IMR-90 (cell line): ENCODE measurements around the gene ARHGAP15. TPM values are rescaled to one million over a fixed set of nuclear protein-coding genes. Genes with fewer than 3 reads are reported as not detected.
"Not testable (repeated sequence)": the region's sequence is repeated elsewhere in the genome, so short reads cannot be mapped to it uniquely, and the experiment has no call there.

Experiments
- ATAC-seq: fragments of 200-7000 bp; cut with Tn5 transposase; 2 replicates; pipeline ENCODE4 v1.9.1; 2020; ENCODE audit warnings: low read depth, mild to moderate bottlenecking, moderate library complexity
- BruUV-seq: library from RNA; stranded (reverse); fragments of 400-500 nt; replicated peaks from 2 replicates; lab custom pipeline; 2021; lab: Mats Ljungman, UMichigan
- CTCF ChIA-PET: fragments of 300-600 bp; formaldehyde crosslinking; extraction: SDS; loops from one replicate; lab custom pipeline; 2021; ENCODE audit warnings: antibody characterized with exemption; lab: Yijun Ruan, JAX
- POLR2A ChIA-PET: fragments of 300-600 bp; sonication (Branson Sonifier 250); formaldehyde crosslinking; loops from one replicate; lab custom pipeline; 2022; ENCODE audit warnings: antibody characterized with exemption; ENCODE audit not compliant: unreplicated experiment; lab: Charles Lee
- DNase-seq: peaks from one replicate; pipeline ENCODE4 v3.0.0; 2013
- H2AFZ ChIP-seq: replicated peaks from 2 replicates; pipeline ENCODE3; 2013; ENCODE audit warnings: low read length, mild to moderate bottlenecking; ENCODE audit not compliant: poor library complexity
- H2AK5ac ChIP-seq: 2 replicates; pipeline ENCODE4 v1.6.1; 2013; ENCODE audit warnings: low read depth, low read length, inconsistent platforms
- H2AK9ac ChIP-seq: replicated peaks from 2 replicates; pipeline ENCODE3; 2013; ENCODE audit warnings: mild to moderate bottlenecking, low read depth, low read length, moderate library complexity; ENCODE audit not compliant: poor library complexity
- H2BK120ac ChIP-seq: 2 replicates; pipeline ENCODE4 v1.6.1; 2013; ENCODE audit warnings: low read depth, low read length, inconsistent platforms
- H2BK15ac ChIP-seq: 3 replicates; pipeline ENCODE4 v1.6.1; 2013; ENCODE audit warnings: low read depth, low read length, inconsistent platforms
- H2BK20ac ChIP-seq: 2 replicates; pipeline ENCODE4 v1.6.1; 2013; ENCODE audit warnings: low read depth, mild to moderate bottlenecking, inconsistent platforms, low read length, moderate library complexity
- H2BK5ac ChIP-seq: 2 replicates; pipeline ENCODE4 v1.6.1; 2013; ENCODE audit warnings: mild to moderate bottlenecking, low read depth, low read length, inconsistent platforms; ENCODE audit not compliant: poor library complexity, severe bottlenecking
- H3K14ac ChIP-seq: replicated peaks from 2 replicates; pipeline ENCODE4 v1.6.1; 2013; ENCODE audit warnings: low read depth, low read length, inconsistent platforms
- H3K18ac ChIP-seq: 2 replicates; pipeline ENCODE4 v1.6.1; 2013; ENCODE audit warnings: low read depth, low read length, control low read depth
- H3K23ac ChIP-seq: 2 replicates; pipeline ENCODE4 v1.6.1; 2013; ENCODE audit warnings: low read depth, low read length, inconsistent platforms
- H3K27ac ChIP-seq: 2 replicates; pipeline ENCODE4 v1.5.1; 2013; ENCODE audit warnings: mild to moderate bottlenecking, control low read depth, low read length; ENCODE audit not compliant: insufficient read depth
- H3K27me3 ChIP-seq: 2 replicates; pipeline ENCODE4 v1.6.1; 2013; ENCODE audit warnings: low read length; ENCODE audit not compliant: control insufficient read depth, insufficient read depth
- H3K36me3 ChIP-seq: 2 replicates; pipeline ENCODE4 v1.6.1; 2013; ENCODE audit warnings: low read length, mixed read lengths; ENCODE audit not compliant: control insufficient read depth, insufficient read depth
- H3K4ac ChIP-seq: 2 replicates; pipeline ENCODE4 v1.6.1; 2013; ENCODE audit warnings: low read depth, low read length, inconsistent platforms
- H3K4me1 ChIP-seq: 2 replicates; pipeline ENCODE4 v1.6.1; 2013; ENCODE audit warnings: low read length, mixed read lengths; ENCODE audit not compliant: control insufficient read depth, insufficient read depth
- H3K4me2 ChIP-seq: 2 replicates; pipeline ENCODE4 v1.6.1; 2013; ENCODE audit warnings: low read depth, mild to moderate bottlenecking, control low read depth, low read length, moderate library complexity
- H3K4me3 ChIP-seq: 2 replicates; pipeline ENCODE4 v1.5.1; 2013; ENCODE audit warnings: low read depth, mild to moderate bottlenecking, control low read depth, low read length, moderate library complexity; ENCODE audit not compliant: insufficient read depth
- H3K56ac ChIP-seq: 2 replicates; pipeline ENCODE4 v1.6.1; 2013; ENCODE audit warnings: low read length, inconsistent platforms; ENCODE audit not compliant: insufficient read depth; ENCODE audit errors: extremely low read depth
- H3K79me1 ChIP-seq, 2 experiments: 2 replicates each; pipeline ENCODE4 v1.6.1; 2013; ENCODE audit warnings: low read length in 2 of 2, inconsistent platforms in 1 of 2, low read depth in 1 of 2
- H3K9ac ChIP-seq: 2 replicates; pipeline ENCODE4 v1.6.1; 2013; ENCODE audit warnings: low read depth, low read length, control low read depth
- H3K9me1 ChIP-seq: 2 replicates; pipeline ENCODE4 v1.6.1; 2013; ENCODE audit warnings: low read length, inconsistent platforms; ENCODE audit not compliant: insufficient read depth
- H3K9me3 ChIP-seq: 2 replicates; pipeline ENCODE4 v1.6.1; 2013; ENCODE audit warnings: low read length; ENCODE audit not compliant: control insufficient read depth, insufficient read depth
- H4K20me1 ChIP-seq: 2 replicates; pipeline ENCODE4 v1.6.1; 2013; ENCODE audit warnings: low read length, inconsistent platforms; ENCODE audit not compliant: insufficient read depth
- H4K5ac ChIP-seq: 2 replicates; pipeline ENCODE4 v1.6.1; 2013; ENCODE audit warnings: mild to moderate bottlenecking, low read depth, low read length, control low read depth
- H4K8ac ChIP-seq, 2 experiments: 2 replicates each; pipeline ENCODE4 v1.6.1; 2013; ENCODE audit warnings: low read depth in 2 of 2, low read length in 2 of 2, control low read depth in 1 of 2, inconsistent platforms in 1 of 2
- H4K91ac ChIP-seq: 2 replicates; pipeline ENCODE4 v1.6.1; 2013; ENCODE audit warnings: low read depth, low read length, inconsistent platforms; ENCODE audit not compliant: insufficient read depth
- WGBS, 2 experiments: methylation state at CpG; one replicate each; pipeline versions ENCODE4 v1.1.5 to v1.1.7; 2013; ENCODE audit warnings: missing lambda C conversion rate in 2 of 2; ENCODE audit not compliant: insufficient read length in 1 of 2; ENCODE audit errors: extremely low coverage in 2 of 2; 5-methylcytosine and 5-hydroxymethylcytosine counted together
- dilution Hi-C: fragments of 300-500 bp; cut with HindIII; formaldehyde crosslinking; loops from one replicate; pipeline ENCODE4 v1.14.3; 2018; ENCODE audit warnings: low sequenced_read_pairs; ENCODE audit not compliant: unreplicated experiment
- in situ Hi-C: fragments of 300-500 bp; cut with MboI; formaldehyde crosslinking; loops from 3 replicates; pipeline ENCODE4 v1.14.3; 2019; ENCODE audit warnings: low sequenced_read_pairs, inconsistent platforms, mixed read lengths
- intact Hi-C: fragments of 100-400 bp; cut with micrococcal nuclease; formaldehyde crosslinking; loops from 2 replicates; pipeline ENCODE4 v1.10.0; 2022
- polyA plus RNA-seq, 3 experiments: library from polyadenylated mRNA; depleted of rRNA; stranded (reverse); fragments of >200 nt; gene quantifications; 2 replicates each; pipeline ENCODE4 v1.2.3, GENCODE V29; 2012; ENCODE audit warnings: low replicate concordance in 1 of 3
- total RNA-seq: library from RNA; depleted of rRNA; stranded (reverse); fragments of >200 nt; gene quantifications from 2 replicates; pipeline ENCODE4 v1.2.3, GENCODE V29; 2012

The ARHGAP15 gene
- total and polyA plus RNA-seq, 2 of the 4 experiments (the other 2 are of a cell fraction), result not detected

DNA sequence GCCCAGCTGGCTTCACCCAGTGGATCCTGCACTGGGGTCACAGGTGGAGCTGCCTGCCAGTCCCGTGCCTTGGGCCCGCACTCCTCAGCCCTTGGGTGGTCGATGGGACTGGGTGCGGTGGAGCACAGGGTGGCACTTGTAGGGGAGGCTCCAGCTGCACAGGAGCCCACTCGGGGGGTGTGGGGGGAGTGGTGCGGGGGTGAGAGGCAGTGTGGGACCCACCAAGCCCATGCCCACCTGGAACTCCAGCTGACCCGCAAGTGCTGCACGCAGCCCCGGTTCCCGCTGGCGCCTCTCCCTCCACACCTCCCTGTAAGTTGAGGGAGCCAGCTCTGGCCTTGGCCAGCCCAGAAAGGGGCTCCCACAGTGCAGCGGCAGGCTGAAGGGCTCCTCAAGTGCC lies 39.7 kb upstream of the ARHGAP15 start:
- H3K27ac ChIP-seq, H3K14ac ChIP-seq, H4K20me1 ChIP-seq, H2BK120ac ChIP-seq, H2AFZ ChIP-seq, H2BK15ac ChIP-seq, H3K4me3 ChIP-seq, H3K4me2 ChIP-seq, H3K79me1 ChIP-seq, H4K91ac ChIP-seq, H3K9me3 ChIP-seq, H4K5ac ChIP-seq, H3K4me1 ChIP-seq, H3K9me1 ChIP-seq, H3K56ac ChIP-seq, BruUV-seq, H3K9ac ChIP-seq, DNase-seq, H2AK9ac ChIP-seq, H3K23ac ChIP-seq, H2AK5ac ChIP-seq, POLR2A ChIA-PET, H3K18ac ChIP-seq, H3K36me3 ChIP-seq, dilution Hi-C loops, H2BK5ac ChIP-seq, ATAC-seq, H3K27me3 ChIP-seq, H3K4ac ChIP-seq, H4K8ac ChIP-seq, H2BK20ac ChIP-seq, in situ Hi-C loops, intact Hi-C loops: not testable (repeated sequence)
- no CpG with 5 or more reads among the region's 12 CpGs for WGBS, 2 experiments
- CTCF ChIA-PET, result interaction anchor here (1.2 kb wide), 1 partner anchor 21 kb away, joined by 3 read pairs; no protein-coding TSS in a partner anchor
